ENCODE results near the gene PODXL2. TPM values are rescaled to one million over a fixed set of nuclear protein-coding genes. Genes with fewer than 3 reads are reported as not detected.

Gene PODXL2
- total RNA-seq, 1 experiment from 2014 or later = 15.3 TPM

- Histone ChIP-seq H3K27ac (ENCODE audit: low read length) (no peak overlapping the region), H3K9me3 (ENCODE audit: control insufficient read depth, insufficient read depth, low read depth, low read length) (no peaks in the 10 kb centered on the region), H3K4me3 (ENCODE audit: low read depth in 2 of 2, low read length in 2 of 2) (no peak overlapping the region), H3K27me3 (ENCODE audit: control insufficient read depth, insufficient read depth, low read length) (no peaks in the 10 kb centered on the region), H3K4me1 (ENCODE audit: control insufficient read depth, insufficient read depth, low read length) (peaks cover 4% of the 10 kb centered on the region), H3K36me3 (ENCODE audit: control insufficient read depth, insufficient read depth, low read length) (no peaks in the 10 kb centered on the region)
- no peak for TF ChIP-seq POLR2AphosphoS5 (IDR thresholded peaks at IDR 0.05; ENCODE audit: low read depth, low read length)
- TF ChIP-seq, protein P1, sequence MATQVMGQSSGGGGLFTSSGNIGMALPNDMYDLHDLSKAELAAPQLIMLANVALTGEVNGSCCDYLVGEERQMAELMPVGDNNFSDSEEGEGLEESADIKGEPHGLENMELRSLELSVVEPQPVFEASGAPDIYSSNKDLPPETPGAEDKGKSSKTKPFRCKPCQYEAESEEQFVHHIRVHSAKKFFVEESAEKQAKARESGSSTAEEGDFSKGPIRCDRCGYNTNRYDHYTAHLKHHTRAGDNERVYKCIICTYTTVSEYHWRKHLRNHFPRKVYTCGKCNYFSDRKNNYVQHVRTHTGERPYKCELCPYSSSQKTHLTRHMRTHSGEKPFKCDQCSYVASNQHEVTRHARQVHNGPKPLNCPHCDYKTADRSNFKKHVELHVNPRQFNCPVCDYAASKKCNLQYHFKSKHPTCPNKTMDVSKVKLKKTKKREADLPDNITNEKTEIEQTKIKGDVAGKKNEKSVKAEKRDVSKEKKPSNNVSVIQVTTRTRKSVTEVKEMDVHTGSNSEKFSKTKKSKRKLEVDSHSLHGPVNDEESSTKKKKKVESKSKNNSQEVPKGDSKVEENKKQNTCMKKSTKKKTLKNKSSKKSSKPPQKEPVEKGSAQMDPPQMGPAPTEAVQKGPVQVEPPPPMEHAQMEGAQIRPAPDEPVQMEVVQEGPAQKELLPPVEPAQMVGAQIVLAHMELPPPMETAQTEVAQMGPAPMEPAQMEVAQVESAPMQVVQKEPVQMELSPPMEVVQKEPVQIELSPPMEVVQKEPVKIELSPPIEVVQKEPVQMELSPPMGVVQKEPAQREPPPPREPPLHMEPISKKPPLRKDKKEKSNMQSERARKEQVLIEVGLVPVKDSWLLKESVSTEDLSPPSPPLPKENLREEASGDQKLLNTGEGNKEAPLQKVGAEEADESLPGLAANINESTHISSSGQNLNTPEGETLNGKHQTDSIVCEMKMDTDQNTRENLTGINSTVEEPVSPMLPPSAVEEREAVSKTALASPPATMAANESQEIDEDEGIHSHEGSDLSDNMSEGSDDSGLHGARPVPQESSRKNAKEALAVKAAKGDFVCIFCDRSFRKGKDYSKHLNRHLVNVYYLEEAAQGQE (IDR thresholded peaks at IDR 0.05; ENCODE audit: insufficient read depth in 1 of 2, low read depth in 2 of 2, low read length in 1 of 2) = no peak
- no peak for TF ChIP-seq TCF7L2 (IDR thresholded peaks at IDR 0.05; ENCODE audit: low read depth, low read length)
- TF ChIP-seq SIN3A (IDR thresholded peaks at IDR 0.05; ENCODE audit: borderline replicate concordance, insufficient read depth, low read depth, low read length) = no peak
- TF ChIP-seq CTCF (IDR thresholded peaks at IDR 0.05) = no peak
- BruUV-seq (replicated peaks) = no TSS peak
- in situ Hi-C loops (cut with HindIII; ENCODE audit: low pct_unique_long_range_greater_than_20kb, low sequenced_read_pairs) = no loop called here
- POLR2A ChIA-PET = no interaction called here
- intact Hi-C loops (cut with micrococcal nuclease; ENCODE audit: unreplicated experiment) = no loop called here
- ATAC-seq = no peak
- no peak for DNase-seq (ENCODE audit: low read depth, low spot score)
- CTCF ChIA-PET = no interaction called here
These were observed 45.8 kb downstream of the PODXL2 start for GRCh38 chr3:127674790-127675189.

DNA sequence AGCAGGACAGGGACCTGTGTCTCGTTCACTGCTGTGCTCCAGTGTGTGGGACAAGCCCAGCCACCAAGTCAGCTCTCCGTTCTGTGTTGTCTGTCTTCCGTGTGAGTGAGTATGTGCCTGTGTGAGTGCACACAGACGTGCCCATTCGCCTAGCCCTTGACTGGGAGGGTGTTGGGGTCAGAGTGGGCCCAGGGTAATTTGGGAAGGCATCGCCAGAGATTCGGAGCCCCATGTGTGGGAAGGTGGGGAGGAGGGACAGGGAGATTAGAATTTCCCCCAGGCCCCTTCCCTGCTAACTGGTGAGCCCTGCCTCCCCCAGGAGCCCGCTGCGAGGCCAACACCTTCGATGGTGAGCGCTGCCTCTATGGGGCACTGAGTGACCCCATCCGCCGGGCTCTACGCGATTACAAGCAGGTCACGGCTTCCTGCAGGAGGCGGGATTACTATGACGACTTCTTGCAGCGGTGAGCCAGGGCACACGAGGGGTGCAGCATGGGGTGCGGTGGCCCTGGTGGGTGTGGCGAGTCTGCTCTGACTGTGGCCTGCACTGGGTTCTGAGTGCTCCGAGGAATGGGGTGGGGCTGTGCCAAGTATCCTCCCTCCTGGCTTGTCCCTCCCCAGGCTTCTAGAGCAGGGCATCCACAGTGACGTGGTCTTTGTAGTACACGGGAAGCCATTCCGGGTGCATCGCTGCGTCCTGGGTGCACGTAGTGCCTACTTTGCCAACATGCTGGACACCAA, 46.8 kb downstream of the PODXL2 start:
- Histone ChIP-seq H3K27ac (ENCODE audit: low read length) (no peak overlapping the region), H3K4me1 (ENCODE audit: control insufficient read depth, insufficient read depth, low read length) (peaks cover 4% of the 10 kb centered on the region), H3K4me3 (ENCODE audit: low read depth in 2 of 2, low read length in 2 of 2) (no peak overlapping the region), H3K36me3 (ENCODE audit: control insufficient read depth, insufficient read depth, low read length) (no peaks in the 10 kb centered on the region), H3K27me3 (ENCODE audit: control insufficient read depth, insufficient read depth, low read length) (no peaks in the 10 kb centered on the region), H3K9me3 (ENCODE audit: control insufficient read depth, insufficient read depth, low read depth, low read length) (no peaks in the 10 kb centered on the region)
- POLR2A ChIA-PET = no interaction called here
- no TSS peak for BruUV-seq (replicated peaks)
- in situ Hi-C loops (cut with HindIII; ENCODE audit: low pct_unique_long_range_greater_than_20kb, low sequenced_read_pairs) (no loop called here), intact Hi-C loops (cut with micrococcal nuclease; ENCODE audit: unreplicated experiment) (no loop called here)
- ATAC-seq = no peak
- no peak for DNase-seq (ENCODE audit: low read depth, low spot score)
- TF ChIP-seq SIN3A (IDR thresholded peaks at IDR 0.05; ENCODE audit: borderline replicate concordance, insufficient read depth, low read depth, low read length) (no peak), POLR2AphosphoS5 (IDR thresholded peaks at IDR 0.05; ENCODE audit: low read depth, low read length) (no peak), TCF7L2 (IDR thresholded peaks at IDR 0.05; ENCODE audit: low read depth, low read length) (no peak), CTCF (IDR thresholded peaks at IDR 0.05) (no peak)
- TF ChIP-seq, protein P1 (IDR thresholded peaks at IDR 0.05; ENCODE audit: insufficient read depth in 1 of 2, low read depth in 2 of 2, low read length in 1 of 2) = no peak
- CTCF ChIA-PET = interaction anchor here (0.6 kb wide), 1 partner anchor 150 kb away, joined by 3 read pairs; no protein-coding TSS in a partner anchor

Data from Panc1 (cell line).